DMS114 treated with DMSO at 0.1 percent for 48 hours (cell line): ENCODE measurements around the gene OGFOD2.

Experiments used
- DNase-seq: peaks from one replicate; lab custom pipeline; 2025; ENCODE audit not compliant: unreplicated experiment; lab: John Stamatoyannopoulos, UW

Gene OGFOD2

DNA sequence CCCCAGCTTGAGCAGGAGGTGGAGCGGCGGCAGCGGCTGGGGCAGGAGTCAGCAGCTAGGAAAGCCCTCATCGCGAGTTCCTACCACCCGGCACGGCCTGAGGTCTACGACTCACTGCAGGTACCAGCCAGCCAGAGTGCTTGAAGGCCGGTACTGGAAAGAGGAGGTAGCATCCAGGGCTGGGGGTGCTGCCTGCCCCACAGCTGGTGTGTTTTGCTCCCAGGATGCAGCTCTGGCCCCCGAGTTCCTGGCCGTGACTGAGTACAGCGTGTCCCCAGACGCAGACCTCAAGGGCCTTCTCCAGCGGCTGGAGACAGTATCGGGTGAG, 1.6 kb downstream of the OGFOD2 start:
- no peak for DNase-seq

DNA sequence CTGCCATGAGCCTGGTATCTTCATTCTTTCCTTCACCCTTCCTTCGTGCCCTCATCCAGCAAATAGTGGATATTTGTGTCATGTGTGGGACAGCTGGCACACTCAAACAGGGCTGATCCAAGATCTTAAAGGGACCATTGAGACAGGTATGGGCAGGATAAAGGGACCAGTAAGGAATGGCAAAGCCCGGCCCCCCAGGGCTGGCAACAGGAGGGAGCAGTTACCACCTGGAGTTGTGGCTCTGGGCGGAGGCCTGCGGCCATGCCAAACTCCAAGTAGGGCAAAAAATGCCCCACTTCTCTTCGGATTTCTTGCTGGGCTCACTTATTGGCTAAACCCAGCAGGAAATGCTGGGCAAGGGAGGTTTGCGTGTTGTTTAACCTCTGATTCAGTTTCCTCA, 2.1 kb downstream of the OGFOD2 start:
- no peak for DNase-seq

DNA sequence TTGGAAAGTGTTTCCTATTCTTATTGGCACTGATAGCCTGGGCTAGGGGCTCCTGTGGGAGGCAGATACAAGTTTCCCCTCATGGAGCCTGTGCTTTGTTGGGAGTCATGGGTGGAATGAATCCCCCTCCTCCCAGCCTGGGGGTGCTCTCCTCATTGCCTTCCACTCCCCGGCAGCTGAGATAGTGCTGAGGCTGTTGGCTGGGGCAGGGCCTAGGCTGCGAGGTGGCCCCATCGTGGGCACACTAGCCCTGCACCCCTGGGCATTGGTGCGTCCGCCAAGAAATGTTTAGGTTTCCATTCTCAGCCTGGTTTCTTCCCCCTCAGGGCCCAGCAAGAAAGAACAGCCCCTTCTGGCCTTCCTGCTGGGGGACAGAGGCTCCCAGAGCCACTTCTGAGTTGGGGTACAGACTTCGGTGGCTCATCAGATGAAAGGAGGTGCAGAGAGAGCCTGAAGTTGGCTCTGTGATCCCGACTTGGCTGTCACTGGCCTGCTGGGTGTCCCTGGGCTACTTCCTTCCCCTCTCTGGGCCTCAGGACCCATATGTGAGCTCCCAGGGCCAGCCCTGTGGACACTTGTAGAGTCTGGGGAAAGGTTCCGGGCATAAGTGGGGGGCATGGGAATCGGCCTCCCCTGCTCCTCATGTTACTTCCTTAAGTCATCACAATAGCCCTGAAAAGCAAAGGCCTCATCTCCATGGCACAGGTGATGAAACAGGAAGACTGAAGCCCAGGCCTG, 2.8 kb downstream of the OGFOD2 start:
- DNase-seq = no peak

DNA sequence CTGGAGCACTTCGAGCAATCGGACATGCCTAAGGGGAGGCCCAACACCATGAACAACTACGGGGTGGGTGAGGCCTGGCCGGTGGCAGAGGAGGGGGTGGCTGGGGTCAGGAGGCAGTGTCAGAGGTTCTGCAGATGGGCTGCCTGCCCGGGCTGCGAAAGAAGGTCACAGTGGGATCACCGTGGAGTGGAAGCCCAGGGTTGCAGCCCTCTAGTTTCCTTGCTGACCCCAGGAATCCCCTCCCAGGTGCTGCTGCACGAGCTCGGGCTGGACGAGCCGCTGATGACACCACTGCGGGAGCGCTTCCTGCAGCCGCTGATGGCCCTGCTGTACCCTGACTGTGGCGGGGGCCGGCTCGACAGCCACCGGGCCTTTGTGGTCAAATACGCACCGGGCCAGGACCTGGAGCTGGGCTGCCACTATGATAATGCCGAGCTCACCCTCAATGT, 3.5 kb downstream of the OGFOD2 start:
- DNase-seq = no peak

DNA sequence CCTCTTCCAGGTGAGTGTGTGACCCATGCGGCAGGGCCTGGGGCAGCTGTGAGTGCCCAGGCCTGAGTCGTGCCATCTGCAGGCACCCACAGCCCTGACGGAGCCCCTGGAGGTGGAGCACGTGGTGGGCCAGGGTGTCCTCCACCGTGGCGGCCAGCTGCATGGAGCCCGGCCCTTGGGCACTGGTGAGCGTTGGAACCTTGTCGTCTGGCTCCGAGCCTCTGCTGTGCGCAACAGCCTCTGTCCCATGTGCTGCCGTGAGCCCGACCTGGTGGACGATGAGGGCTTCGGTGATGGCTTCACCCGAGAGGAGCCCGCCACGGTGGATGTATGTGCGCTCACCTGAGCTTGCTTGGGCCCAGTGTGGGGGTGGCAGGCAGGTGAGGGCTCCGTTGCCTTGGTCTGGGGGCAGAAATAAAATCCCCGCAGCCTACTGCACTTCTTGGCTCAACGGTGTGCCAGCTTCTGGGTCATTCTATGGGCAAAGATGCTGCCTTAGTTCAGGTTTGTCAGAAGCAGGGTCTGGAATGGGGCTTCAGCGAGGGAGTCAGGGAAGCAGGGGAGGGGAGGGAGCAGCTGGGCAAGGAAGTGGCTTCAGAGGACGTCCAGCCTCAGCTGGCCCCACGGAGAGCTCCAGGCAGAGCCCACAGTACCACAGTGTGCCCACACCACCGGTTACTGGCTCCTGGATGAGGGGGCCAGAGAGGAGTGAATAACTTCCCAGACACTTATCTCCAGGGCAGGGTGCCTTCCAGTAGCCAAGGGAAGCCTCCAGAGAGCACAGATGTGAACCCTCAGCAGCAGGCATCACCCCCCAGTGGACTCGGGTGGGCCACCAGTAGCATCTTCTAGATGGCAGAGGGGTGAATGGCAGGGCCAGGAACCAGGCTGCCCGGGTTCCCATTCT, 4.2 kb downstream of the OGFOD2 start:
- no peak for DNase-seq

DNA sequence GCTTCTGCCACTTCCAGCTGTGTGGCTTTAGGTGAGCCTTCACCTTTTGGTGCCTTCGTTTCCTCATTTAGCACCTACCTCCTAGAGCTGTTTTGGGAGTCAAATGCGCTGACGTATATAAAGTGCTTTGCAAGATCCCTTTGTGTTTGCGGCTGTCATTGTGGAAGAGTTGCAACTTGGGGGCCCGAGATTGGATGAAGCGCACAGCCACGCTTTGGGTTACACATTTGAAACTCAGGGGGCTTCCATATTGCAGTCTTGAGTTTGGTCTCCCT, 4.8 kb downstream of the OGFOD2 start:
- no peak for DNase-seq

DNA sequence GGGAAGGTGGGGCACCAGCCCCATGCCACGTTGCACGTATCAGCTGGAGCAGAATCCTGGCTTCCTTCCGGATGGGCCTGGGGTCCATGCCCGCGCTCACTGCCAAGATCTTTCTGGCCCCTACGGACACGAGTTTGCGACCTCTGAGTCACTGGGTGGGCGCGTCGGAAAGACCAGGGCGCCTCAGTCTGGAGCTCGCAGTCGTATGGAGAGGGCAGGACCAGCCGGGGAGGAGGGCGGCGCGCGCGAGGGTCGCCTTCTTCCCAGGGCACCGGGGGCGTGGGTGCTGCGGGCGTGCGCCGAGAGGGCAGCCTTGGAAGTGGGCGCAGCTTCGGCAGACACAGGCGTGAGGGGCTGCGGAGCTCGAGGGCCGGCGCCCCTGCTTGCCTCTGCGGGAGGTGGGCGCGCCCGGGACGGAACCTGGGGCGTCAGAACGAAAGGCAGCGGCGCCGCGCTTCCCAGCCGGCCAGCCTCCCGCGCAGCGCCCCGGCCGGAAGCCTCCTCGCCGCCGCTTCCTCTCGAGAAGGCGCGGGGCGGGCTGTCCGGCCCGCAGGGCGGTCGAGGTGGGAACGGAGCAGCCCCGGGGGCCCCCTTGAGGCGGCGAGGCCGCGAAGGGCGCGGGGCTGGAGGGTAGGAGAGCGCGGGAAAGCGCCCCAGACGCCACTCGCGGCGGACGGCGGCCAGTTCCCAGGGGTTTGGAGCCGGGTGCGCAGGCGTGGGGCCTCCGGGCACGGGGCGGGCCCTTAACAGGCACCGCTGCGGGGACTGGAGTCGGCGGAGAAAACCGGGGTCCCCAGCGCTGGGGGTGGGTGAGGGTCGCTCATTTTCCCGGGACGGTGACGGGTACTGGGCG, 5.4 kb downstream of the OGFOD2 start, which contains the start of gene ARL6IP4:
Gene ARL6IP4, plus strand, starts transcription at position 499 of the 853 bp plus-strand sequence. CDS start 459 bp downstream, outside the sequence.
- no peak for DNase-seq

DNA sequence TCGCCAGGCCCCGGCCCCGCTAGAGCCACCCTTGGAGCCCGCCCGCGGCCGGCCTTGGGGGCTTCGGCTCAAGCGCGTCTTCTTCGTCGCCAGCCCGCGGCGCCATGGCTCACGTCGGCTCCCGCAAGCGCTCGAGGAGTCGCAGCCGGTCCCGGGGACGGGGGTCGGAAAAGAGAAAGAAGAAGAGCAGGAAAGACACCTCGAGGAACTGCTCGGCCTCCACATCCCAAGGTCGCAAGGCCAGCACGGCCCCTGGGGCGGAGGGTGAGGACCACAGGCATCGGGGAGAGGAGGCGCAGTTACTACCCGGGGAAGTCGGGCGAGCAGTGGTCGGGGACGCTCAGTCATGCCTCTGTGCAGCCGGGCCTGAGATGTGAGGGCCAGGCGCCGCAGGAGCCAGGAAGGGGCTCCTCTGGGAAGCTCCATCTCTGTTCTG, 6.0 kb downstream of the OGFOD2 start:
- no peak for DNase-seq

DNA sequence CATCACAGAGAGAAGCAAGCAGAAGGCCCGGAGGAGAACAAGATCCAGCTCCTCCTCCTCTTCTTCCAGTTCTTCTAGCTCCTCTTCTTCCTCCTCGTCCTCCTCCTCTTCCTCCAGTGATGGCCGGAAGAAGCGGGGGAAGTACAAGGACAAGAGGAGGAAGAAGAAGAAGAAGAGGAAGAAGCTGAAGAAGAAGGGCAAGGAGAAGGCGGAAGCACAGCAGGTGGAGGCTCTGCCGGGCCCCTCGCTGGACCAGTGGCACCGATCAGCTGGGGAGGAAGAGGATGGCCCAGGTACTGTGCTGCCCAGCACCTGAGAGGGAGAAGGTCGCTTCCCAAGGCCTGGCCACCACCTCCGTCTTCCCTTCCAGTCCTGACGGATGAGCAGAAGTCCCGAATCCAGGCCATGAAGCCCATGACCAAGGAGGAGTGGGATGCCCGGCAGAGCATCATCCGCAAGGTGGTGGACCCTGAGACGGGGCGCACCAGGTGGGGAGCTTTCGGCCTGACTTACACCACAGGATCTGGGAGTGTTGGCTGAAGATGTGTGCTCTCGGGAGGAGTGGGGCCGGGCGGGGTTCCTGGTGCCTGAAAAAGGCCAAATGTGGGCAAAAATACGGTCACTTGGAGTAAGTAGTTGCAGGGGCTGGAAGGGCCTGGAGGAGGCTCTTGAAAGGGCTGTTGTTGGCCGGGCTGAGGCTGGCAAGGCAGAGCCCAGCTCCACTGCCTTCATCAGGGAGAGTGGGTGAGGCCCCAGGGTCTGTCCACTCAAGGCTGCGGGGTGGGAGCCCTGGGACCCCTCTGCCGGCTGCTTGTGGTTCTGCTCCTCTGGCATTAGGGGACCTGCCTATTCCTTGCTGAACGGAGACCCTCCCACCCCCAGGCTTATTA, 6.8 kb downstream of the OGFOD2 start:
- DNase-seq = no peak

DNA sequence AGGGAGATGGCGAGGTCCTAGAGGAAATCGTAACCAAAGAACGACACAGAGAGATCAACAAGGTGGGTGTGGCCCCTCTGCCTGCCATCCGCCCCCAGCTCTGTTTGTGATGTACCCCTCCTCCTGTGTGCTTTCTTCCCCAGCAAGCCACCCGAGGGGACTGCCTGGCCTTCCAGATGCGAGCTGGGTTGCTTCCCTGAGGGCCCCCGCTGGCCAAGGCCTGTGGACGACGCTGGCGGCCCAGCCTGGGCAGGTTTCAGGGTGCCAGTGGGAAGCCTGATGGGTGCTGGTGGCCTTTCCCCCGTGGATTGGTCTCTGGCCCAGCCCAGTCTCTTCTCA, 7.4 kb downstream of the OGFOD2 start:
- no peak for DNase-seq

DNA sequence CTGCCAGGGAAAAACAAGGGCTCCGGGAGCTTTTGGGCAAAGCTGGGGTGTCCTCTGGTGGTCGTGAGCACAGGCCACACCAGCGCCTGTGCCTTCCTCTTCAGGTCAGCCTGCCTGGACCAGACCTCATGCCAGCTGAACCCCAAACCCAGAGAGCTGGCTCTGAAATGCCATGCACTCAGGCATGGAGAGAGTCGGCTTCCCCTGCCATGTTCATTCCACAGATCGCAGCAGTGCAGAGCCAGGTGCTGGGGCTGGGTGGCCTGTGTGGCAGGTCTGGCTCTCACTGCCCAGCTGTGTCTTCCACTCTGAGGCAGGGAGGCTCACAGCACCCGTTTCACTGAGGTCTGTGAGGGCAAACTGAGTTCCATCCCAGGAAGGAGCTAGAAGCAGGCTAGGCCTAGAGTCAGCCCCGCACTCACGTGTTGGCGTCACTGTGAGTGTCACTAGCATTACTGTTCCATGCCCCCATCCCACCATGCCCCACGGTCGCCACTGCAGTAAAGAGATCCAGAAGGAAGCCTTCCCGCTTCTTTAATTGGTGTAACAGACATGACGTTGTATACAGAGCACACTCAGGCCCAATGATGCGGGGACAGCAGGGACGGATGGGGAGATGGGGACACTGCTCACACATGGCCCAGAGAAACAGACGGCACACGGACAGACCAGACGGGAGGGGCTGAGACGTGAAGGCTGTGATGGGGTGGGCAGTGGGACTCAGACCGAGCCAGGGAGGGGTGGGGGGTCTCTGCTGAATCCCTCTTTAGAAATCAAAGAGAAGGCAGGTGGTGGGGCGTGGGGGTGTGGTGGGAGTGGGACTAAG, 8.1 kb downstream of the OGFOD2 start:
- no peak for DNase-seq

DNA sequence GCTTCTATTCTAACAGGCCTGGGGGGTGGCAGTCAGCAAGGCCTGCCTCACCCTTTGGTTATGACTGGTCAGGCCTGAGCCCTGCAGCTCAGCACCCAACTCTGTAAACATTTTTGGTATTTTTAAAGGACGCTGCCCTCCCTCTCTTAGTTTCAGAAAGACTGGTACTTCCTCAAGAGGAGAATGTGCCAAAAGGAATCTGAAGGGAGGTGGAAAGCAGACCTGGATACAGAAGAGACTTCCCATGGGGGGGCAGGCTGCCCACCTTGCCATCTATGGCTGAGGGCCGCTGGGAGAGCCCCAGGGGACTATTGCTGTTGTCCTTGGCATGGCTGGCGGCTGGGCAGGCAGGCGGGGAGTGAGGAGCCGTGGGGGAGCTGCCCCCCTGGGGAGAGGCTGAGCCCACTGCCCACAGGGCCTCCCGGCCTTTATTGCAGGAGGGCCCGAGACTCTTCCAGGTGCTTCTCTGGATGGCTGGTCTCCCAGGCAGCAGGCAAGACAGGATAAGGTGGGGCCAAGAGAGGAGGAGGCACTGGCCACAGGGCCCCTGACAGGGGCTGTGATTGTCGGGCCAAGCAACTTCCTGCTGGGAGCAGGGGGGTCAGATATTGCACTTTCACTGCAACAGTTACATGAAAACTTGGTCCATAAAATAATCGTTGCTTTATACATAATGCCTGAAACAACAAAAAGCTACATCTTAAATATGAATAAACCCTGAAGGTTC, 8.9 kb downstream of the OGFOD2 start:
- DNase-seq = no peak

DNA sequence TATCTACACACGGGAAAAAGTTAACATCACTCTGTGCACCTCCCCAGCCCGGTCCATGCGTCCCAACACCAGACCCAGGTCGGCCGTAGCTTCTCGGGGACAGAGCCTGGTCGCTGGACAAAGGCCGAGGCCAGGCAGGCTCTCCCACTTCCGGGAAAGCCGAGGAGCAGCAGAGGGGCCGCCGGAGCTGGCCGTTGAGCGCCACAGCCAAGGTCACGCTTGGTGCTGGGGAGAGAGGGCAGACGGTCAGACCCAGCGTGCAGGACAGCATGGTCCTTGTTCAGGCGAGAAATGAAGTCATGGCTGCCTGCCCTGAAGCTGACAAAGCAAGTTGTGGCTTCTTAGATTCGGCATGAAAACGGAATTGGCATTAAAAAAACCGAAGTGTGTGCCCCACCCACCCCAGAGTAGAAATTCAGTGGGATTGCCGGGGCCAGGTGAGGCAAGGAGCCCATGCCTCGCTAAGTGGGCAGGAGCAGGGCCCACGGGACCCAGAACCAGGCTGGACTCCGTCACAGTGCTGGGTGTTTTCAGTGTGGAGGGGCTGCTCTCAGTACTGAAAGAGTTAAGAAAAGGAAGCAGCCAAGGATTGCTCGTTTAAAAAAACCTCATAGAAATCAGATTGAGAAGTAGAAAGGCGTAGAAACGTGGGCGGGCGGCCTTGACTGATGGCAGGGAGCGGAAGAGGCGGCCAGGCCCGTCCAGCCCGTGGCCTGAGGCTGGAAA, 9.7 kb downstream of the OGFOD2 start:
- DNase-seq = no peak

DNA sequence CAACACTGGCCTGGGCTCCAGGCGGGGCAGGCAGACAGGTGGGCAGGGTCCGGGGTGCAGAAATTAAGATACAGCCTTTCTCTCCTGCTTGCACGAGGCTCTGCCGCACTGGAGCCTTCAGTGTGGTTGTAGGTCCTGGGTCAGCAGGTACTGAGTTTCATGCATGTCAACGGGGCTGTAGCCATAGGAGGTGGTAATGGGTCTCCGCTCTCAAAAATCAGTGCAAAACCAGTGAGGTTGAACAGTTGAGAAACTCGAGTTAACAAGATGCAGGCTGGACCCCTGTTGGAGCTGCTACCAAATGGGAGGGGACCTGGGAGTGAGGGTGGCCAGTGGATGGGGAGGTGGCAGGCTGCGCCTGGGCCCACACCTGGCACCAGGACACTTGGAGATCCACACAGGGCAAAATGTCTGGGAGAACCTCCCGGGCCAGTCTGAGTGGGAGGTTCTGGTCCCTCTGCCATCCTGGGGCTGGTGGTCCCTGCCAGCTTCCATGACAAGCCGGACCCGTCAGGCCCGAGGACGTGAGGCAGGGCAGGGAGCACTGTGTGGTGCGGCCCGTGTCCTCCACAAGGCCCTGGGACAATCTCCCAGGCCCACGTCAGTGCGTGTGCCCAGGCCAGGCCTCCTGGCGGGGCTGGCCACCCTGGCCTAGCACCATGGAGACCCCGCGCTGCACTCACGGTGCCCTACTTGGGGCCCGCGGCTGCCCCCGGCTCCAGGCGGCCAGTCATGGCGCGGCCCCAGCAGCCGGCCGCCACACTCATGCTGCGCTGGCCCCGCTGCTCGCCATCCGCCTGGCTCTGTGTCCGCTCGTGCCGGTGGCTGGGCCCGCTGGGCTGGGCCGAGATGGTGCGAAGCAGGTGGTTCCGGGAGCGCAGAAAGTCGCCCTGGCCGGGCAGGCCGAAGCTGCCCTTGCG, 10.6 kb downstream of the OGFOD2 start:
- no peak for DNase-seq

DNA sequence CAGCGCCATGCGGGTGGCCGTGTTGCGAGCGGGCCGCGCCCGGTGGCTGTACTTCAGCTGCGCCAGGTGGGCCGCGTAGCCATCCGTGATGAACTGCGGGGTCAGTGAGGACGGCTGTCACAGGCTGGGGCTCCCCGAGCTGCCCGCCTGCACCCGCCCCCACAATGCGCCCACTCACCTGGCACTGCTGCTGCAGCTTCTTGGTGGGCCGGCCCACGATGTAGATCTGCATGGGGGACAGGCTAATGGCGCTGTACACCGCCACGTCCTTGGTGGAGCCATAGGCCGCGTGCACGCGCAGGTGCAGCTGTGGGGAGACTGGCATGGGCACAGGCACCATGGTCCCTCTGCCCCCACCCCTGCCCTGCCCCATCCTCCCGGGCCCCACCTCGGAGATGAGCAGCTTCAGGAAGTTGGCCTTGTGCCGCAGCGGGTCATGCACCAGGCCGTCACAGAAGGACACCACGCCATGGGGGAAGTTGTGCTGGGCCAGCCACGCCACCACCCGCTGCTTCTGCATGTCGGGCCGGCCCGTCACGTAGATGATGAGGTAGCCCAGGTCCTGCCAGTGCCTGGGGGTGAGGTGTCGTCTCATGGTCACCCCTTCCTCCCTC, 11.3 kb downstream of the OGFOD2 start:
- no peak for DNase-seq

DNA sequence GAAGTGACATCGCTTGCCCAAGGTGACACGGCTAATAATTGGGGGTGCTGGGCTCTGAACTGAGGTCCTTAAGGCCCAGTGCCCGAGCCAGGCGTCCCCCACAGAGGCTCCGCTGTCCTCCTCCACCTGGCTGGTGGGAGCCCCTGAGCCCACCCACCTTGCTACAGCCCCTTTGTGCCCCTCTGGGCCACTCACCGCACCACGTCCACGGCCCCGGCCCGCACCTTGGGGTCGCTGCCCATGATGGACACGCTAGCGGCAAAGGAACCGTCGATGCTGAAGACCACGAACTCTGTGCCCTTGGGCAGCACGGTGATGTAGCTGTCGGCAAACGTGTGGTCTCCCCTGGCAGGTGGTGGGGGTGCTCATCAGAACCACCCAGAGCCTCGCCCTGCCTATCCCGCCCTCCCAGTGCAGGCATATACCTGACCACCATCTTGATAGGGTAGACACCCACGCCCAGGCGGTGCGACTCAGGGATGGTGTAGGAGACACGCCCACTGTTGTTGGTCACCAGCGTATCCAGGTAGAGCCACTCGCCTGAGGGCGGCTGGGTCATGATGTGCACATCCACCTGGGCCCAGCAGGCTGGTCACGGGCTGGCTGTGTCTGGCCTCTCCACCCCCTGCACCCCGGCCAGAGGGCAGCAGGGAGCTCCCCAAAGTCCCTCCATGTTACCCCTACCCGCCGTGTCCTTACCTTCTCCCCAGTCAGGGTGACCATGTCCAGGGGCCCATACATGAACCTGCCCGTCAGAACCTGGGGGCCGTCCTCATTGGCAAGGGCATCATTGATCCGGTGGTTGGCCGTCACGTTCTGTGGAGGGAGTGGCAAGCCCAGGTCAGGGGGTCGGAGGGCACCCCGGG, 12.3 kb downstream of the OGFOD2 start:
- no peak for DNase-seq
